GM10847 (cell line): Measurements from ENCODE around the gene EXOC6B.

Source experiments
- POLR2A ChIP-seq: IDR thresholded peaks from 2 replicates; pipeline ENCODE4 v1.6.1; 2011; ENCODE audit not compliant: insufficient read length; ENCODE audit errors: extremely low read depth

EXOC6B gene

GRCh38 chr2:72815655-72816278, 10.1 kb downstream of the EXOC6B start:
- no peak for TF ChIP-seq POLR2A

GRCh38 chr2:72813841-72814240, 12.0 kb downstream of the EXOC6B start:
- no peak for TF ChIP-seq POLR2A

DNA sequence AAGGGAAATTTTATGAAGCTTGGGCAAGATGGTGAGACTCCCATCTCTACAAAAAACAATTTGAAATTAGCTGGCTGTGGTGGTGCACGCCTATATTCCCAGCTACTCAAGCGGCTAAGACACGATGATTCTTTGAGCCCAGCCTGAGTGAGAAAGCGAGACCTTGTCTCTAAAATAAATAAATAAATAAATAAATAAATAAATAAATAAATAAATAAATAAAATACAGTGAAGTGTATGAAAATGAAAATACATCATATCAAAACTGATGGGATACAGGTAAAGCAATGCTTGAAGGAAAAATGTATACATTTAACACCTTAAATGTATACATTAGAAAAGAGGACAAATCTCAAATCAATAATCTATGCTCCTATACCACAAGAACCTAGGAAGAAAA, 15.7 kb downstream of the EXOC6B start:
- TF ChIP-seq POLR2A = no peak

DNA sequence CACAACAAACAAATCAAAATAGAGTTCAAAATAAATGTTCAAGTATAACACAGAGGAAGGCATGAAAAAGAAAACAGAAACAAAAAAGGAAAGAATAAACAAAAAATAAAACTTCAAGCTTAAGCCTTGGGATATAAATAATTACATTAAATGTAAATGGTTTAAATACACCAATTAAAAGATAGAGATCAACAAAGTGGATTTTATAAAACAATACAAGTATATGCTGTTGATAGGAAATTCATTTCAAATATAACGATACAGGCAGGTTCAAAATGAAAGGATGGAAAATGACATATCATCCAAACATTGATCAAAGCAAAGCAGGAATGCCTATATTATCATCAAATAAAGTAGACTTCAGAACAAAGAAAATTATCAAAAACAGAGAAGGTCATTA, 16.7 kb downstream of the EXOC6B start:
- TF ChIP-seq POLR2A = no peak

DNA sequence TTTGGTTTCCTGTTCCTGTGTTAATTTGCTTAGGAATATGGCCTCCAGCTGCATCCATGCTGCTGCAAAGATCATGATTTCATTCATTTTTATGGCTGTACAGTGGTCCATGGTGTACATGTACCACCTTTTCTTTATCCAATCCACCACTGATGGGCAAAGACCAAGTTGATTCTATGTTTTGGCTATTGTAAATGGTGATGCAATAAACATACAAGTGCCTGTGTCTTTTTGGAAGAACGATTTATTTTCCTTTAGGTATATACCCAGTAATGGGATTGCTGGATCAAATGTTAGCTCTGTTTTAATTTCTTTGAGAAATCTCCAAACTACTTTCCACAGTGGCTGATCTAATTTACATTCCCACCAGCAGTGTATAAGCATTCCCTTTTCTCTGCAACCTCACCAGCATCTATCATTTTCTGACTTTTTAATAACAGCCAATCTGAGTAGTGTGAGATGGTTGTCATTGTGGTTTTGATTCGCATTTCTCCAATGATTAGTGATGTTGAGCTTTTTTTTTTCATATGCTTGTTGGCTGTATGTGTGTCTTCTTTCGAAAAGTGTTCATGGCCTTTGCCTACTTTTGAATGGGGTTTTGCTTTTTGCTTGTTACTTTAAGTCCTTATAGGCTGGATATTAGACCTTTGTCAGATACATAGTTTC, 19.4 kb downstream of the EXOC6B start:
- no peak for TF ChIP-seq POLR2A

- no peak for TF ChIP-seq POLR2A
Observed at GRCh38 chr2:72803626-72804320, 22.1 kb downstream of the EXOC6B start.

- TF ChIP-seq POLR2A = no peak
Observed at GRCh38 chr2:72803151-72803550, 22.7 kb downstream of the EXOC6B start.

DNA sequence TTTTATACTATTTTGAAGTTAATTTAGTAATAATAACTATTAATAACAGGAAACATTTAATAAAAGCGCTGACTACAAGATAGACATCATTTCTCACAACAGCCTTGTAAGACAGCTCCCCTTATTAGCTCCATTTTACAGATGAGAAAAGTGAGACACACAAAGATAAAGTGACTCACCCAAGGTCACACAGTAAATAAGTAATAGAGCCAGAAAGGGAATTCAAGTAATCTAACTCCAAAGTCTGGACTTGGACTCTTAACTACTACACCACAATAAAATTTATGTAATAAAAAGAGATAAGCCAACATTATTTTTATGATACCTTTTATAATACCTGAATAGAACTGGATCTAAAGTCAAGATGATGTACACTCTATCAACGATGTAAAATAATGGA, 25.3 kb downstream of the EXOC6B start:
- TF ChIP-seq POLR2A = no peak

- no peak for TF ChIP-seq POLR2A
Observed at GRCh38 chr2:72797740-72798139, 28.1 kb downstream of the EXOC6B start.

GRCh38 chr2:72796766-72797165, 29.1 kb downstream of the EXOC6B start:
- TF ChIP-seq POLR2A = no peak

GRCh38 chr2:72794572-72794971, 31.3 kb downstream of the EXOC6B start:
- TF ChIP-seq POLR2A = no peak

GRCh38 chr2:72793798-72794440, 31.9 kb downstream of the EXOC6B start:
- TF ChIP-seq POLR2A = no peak

DNA sequence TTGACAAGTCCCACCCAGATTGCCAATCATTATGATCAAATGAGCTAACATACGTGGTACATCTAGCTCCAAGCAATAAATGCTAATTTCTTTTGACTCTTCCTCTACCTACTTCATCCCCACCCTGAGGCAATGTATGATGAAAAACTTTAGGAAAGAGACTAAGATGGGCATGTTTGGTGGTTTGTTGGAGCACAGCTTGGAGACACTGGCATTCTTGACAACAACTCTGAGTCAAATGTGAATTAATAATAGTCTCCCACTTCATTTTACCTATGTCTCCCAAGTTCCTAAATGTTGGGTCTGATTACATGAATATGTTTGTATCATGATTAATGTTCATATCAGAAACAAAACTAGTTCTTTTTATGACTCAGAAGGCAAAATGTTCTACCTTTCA, 36.6 kb downstream of the EXOC6B start:
- no peak for TF ChIP-seq POLR2A

DNA sequence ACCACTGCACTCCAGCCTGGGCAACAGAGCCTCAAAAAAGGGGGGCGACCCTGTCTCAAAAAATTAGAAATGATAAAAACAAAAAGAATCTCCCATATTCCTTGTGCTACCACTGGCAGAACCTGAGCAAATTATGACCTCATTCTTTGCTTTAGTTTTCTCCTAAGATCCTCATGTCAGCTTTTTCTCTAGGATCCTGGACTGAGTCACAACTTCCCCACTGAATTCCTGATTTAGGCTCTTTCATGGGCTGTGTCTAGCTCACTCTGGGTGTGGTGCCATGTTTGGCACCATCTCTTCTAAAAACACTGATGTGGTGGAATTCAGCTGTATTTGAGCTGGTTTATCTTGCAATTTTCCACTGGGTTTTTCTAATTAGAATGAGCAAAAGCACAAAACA, 37.1 kb downstream of the EXOC6B start:
- TF ChIP-seq POLR2A = no peak

- TF ChIP-seq POLR2A = no peak
Observed at GRCh38 chr2:72785517-72785916, 40.3 kb downstream of the EXOC6B start.

DNA sequence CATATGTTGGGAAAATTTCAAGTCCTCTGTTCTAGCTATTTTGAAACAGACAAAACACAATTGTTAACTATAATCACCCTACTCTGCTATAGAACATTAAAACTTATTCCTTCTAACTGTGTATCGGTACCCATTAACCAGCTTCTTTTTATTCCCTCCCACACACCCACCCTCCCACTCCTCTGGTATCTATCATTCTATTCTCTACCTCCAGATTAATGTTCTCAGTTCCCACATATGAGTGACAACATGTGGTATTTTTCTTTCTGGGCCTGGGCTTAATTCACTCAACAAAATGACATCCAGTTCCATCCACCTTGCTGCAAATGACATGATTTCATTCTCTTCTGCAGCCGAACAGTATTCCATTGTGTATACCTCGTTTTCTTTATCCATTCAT, 43.3 kb downstream of the EXOC6B start:
- TF ChIP-seq POLR2A = no peak
